K562 (cell line): ENCODE results near the gene EIF2S2. TPM values are rescaled to one million over a fixed set of nuclear protein-coding genes. Genes with fewer than 3 reads are reported as not detected.

Experiments used
- ADNP ChIP-seq: fragments of 200-800 bp; sonication (Bioruptor generic); IDR thresholded peaks from 2 replicates; pipeline ENCODE4 v1.6.1; 2016; ENCODE audit warnings: missing genetic modification characterization, missing compliant biosample characterization
- CHD1 ChIP-seq: fragments of 200-600 bp; sonication (generic); IDR thresholded peaks from one replicate; pipeline ENCODE4 v1.6.1; 2012; ENCODE audit warnings: mild to moderate bottlenecking, moderate library complexity, low read length, inconsistent platforms
- CREB1 ChIP-seq, 2 experiments: sonication (generic) in 1 of 2; formaldehyde crosslinking in 1 of 2; IDR thresholded peaks; 2 replicates each; pipeline versions ENCODE4 v1.6.1 to v1.8.0; 2012 to 2022; ENCODE audit warnings: inconsistent platforms in 1 of 2, mild to moderate bottlenecking in 1 of 2, missing genetic modification reagents in 1 of 2, moderate library complexity in 1 of 2
- ESRRA ChIP-seq: fragments of 450-650 bp; IDR thresholded peaks from 2 replicates; pipeline ENCODE4 v1.6.1; 2014; ENCODE audit warnings: low read depth, mild to moderate bottlenecking, moderate library complexity, borderline replicate concordance
- HDGF ChIP-seq: fragments of 450-650 bp; IDR thresholded peaks from 2 replicates; pipeline ENCODE4 v1.6.1; 2016
- HOXB6 ChIP-seq: fragments of 250-450 bp; sonication (Bioruptor Pico); IDR thresholded peaks from 2 replicates; pipeline ENCODE4 v1.5.1; 2022; ENCODE audit warnings: mild to moderate bottlenecking, borderline replicate concordance
- KDM4B ChIP-seq, 2 experiments: fragments of 450-650 bp in 1 of 2; sonication (generic) in 1 of 2; IDR thresholded peaks; 2 replicates each; pipeline ENCODE4 v1.6.1; 2016 to 2017; ENCODE audit warnings: borderline replicate concordance in 2 of 2, antibody characterized with exemption in 1 of 2, low read depth in 1 of 2, mild to moderate bottlenecking in 1 of 2
- KHSRP ChIP-seq: fragments of 450-650 bp; IDR thresholded peaks from 2 replicates; pipeline ENCODE4 v1.6.1; 2017
- NFIC ChIP-seq: fragments of 450-650 bp; IDR thresholded peaks from 2 replicates; pipeline ENCODE4 v1.6.1; 2017; ENCODE audit warnings: mild to moderate bottlenecking, inconsistent platforms
- OTX1 ChIP-seq: fragments of 450-650 bp; formaldehyde crosslinking; IDR thresholded peaks from 2 replicates; pipeline ENCODE4 v1.4.0; 2022; ENCODE audit warnings: mild to moderate bottlenecking
- RBM22 ChIP-seq: fragments of 200-400 bp; formaldehyde crosslinking; IDR thresholded peaks from 2 replicates; pipeline ENCODE4 v1.6.1; 2018; ENCODE audit warnings: low read length, low read depth; ENCODE audit not compliant: poor library complexity, severe bottlenecking
- RBM39 ChIP-seq: fragments of 200-400 bp; formaldehyde crosslinking; optimal IDR thresholded peaks from 2 replicates; pipeline ENCODE3; 2018; ENCODE audit warnings: low read depth, low read length
- SETDB1 ChIP-seq: IDR thresholded peaks from one replicate; pipeline ENCODE4 v1.6.1; 2012; ENCODE audit warnings: low read length, control low read depth, inconsistent platforms
- SIN3A ChIP-seq, 2 experiments: fragments of 150-350 bp in 1 of 2; IDR thresholded peaks; 2 replicates each; pipeline ENCODE4 v1.6.1; 2011 to 2016; ENCODE audit warnings: borderline replicate concordance in 2 of 2, low read depth in 2 of 2, low read length in 2 of 2, mild to moderate bottlenecking in 2 of 2, moderate library complexity in 2 of 2; ENCODE audit not compliant: control insufficient read depth in 1 of 2
- SMAD4 ChIP-seq: fragments of 250-450 bp; sonication (Bioruptor Pico); conservative IDR thresholded peaks from 2 replicates; pipeline ENCODE4 v1.8.0; 2021; ENCODE audit warnings: inconsistent platforms, mild to moderate bottlenecking, moderate library complexity
- SMARCB1 ChIP-seq: IDR thresholded peaks from 2 replicates; pipeline ENCODE4 v1.6.1; 2011; ENCODE audit warnings: improper control_type of control experiment, low read depth; ENCODE audit not compliant: insufficient read length
- STAT5B ChIP-seq: fragments of 250-450 bp; sonication (Bioruptor Pico); IDR thresholded peaks from 2 replicates; pipeline ENCODE4 v1.8.0; 2021; ENCODE audit warnings: mild to moderate bottlenecking, inconsistent platforms
- TSC22D4 ChIP-seq: fragments of 450-650 bp; IDR thresholded peaks from 2 replicates; pipeline ENCODE4 v1.6.1; 2016; ENCODE audit warnings: missing genetic modification characterization, missing biosample characterization, control low read depth
- ZBED1 ChIP-seq: IDR thresholded peaks from 2 replicates; pipeline ENCODE4 v1.6.1; 2014
- ZNF589 ChIP-seq: fragments of 200-800 bp; sonication (Bioruptor generic); IDR thresholded peaks from 2 replicates; pipeline ENCODE4 v1.6.1; 2016; ENCODE audit warnings: low read depth, missing genetic modification characterization, missing compliant biosample characterization
- ZNF766 ChIP-seq: fragments of 200-800 bp; sonication (Bioruptor generic); conservative IDR thresholded peaks from 2 replicates; pipeline ENCODE4 v1.6.1; 2016; ENCODE audit warnings: missing genetic modification characterization, missing compliant biosample characterization
- ZNF77 ChIP-seq: fragments of 250-450 bp; sonication (Bioruptor Pico); IDR thresholded peaks from 2 replicates; pipeline ENCODE4 v1.5.0; 2020
- ZSCAN29 ChIP-seq: fragments of 450-650 bp; IDR thresholded peaks from 2 replicates; pipeline ENCODE4 v1.6.1; 2017
- ZZZ3 ChIP-seq: fragments of 450-650 bp; IDR thresholded peaks from 2 replicates; pipeline ENCODE4 v1.6.1; 2016; ENCODE audit warnings: antibody characterized with exemption, mild to moderate bottlenecking, moderate library complexity
- polyA plus RNA-seq, 8 experiments: library from polyadenylated mRNA; depleted of rRNA in 4 of 8; stranded (reverse) in 5 of 8; unstranded in 3 of 8; fragments of >200 nt; fragmentation: Nextera tagmentation in 2 of 8; fragmentation: Illumina TruSeq in 1 of 8; extraction: Ambion mirVana in 2 of 8; extraction: Trizol in 1 of 8; gene quantifications; 2 replicates each; pipeline versions ENCODE4 v1.2.1 to v1.2.3, GENCODE V29; 2011 to 2014; ENCODE audit warnings: inconsistent platforms in 1 of 8, missing spikeins in 1 of 8
- total RNA-seq, 7 experiments: library from RNA; depleted of rRNA in 6 of 7; stranded (reverse); fragments of >200 nt in 6 of 7; fragmentation: Illumina TruSeq in 2 of 7; extraction: Trizol in 2 of 7; gene quantifications; 2 replicates each; pipeline versions ENCODE4 v1.2.1 to v1.2.3, GENCODE V29; 2011 to 2021; ENCODE audit warnings: low replicate concordance in 1 of 7
- TF ChIP-seq, protein P1 (sequence below), 2 experiments: fragments of 450-650 bp; IDR thresholded peaks; 2 replicates each; pipeline ENCODE4 v1.6.1; 2018; ENCODE audit warnings: mild to moderate bottlenecking in 2 of 2, low read depth in 1 of 2; ENCODE audit not compliant: partially characterized antibody in 2 of 2
- TF ChIP-seq, protein P2 (sequence below): sonication (generic); formaldehyde crosslinking; IDR thresholded peaks from 2 replicates; pipeline ENCODE4 v1.5.0; 2020; ENCODE audit warnings: missing genetic modification reagents
- TF ChIP-seq, protein P3 (sequence below): fragments of 450-650 bp; IDR thresholded peaks from 2 replicates; pipeline ENCODE4 v1.6.1; 2016

The EIF2S2 gene
- total and polyA plus RNA-seq, 9 of the 15 experiments (the other 6 are each of a cell fraction or from before 2014, with no cell fraction given) = 79.7 to 220 (median 154) TPM

DNA sequence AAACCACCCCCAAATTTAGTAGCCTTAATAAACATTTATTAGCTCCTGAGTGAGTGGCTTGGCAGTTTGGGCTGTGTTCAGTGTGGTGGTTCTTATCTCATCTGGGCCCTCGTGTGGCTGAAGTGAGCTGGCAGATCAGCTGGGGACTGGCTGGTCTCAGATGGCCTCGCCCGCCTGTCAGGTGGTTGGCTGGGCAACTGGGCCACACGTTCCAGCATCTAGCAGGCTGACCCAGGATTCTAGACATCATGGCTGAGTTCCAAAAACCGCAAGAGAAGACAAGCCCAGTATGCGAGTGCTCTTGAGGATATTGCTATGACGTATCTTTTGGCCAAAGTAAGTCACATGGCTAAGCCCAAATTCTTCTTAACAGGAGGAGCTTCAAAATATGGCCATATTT lies 28.9 kb downstream of the EIF2S2 start (continued):
- TF ChIP-seq, protein P1, sequence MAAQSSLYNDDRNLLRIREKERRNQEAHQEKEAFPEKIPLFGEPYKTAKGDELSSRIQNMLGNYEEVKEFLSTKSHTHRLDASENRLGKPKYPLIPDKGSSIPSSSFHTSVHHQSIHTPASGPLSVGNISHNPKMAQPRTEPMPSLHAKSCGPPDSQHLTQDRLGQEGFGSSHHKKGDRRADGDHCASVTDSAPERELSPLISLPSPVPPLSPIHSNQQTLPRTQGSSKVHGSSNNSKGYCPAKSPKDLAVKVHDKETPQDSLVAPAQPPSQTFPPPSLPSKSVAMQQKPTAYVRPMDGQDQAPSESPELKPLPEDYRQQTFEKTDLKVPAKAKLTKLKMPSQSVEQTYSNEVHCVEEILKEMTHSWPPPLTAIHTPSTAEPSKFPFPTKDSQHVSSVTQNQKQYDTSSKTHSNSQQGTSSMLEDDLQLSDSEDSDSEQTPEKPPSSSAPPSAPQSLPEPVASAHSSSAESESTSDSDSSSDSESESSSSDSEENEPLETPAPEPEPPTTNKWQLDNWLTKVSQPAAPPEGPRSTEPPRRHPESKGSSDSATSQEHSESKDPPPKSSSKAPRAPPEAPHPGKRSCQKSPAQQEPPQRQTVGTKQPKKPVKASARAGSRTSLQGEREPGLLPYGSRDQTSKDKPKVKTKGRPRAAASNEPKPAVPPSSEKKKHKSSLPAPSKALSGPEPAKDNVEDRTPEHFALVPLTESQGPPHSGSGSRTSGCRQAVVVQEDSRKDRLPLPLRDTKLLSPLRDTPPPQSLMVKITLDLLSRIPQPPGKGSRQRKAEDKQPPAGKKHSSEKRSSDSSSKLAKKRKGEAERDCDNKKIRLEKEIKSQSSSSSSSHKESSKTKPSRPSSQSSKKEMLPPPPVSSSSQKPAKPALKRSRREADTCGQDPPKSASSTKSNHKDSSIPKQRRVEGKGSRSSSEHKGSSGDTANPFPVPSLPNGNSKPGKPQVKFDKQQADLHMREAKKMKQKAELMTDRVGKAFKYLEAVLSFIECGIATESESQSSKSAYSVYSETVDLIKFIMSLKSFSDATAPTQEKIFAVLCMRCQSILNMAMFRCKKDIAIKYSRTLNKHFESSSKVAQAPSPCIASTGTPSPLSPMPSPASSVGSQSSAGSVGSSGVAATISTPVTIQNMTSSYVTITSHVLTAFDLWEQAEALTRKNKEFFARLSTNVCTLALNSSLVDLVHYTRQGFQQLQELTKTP (IDR thresholded peaks at IDR 0.05; ENCODE audit: low read depth in 1 of 2, partially characterized antibody in 2 of 2) = no peak
- TF ChIP-seq HOXB6 (CRISPR knock-in tag) (no peak), RBM22 (no peak), KHSRP (no peak), ZBED1 (no peak), SIN3A (IDR thresholded peaks at IDR 0.05; ENCODE audit: borderline replicate concordance in 2 of 2, control insufficient read depth in 1 of 2, low read depth in 2 of 2, low read length in 2 of 2) (peak; percentile 77 to 82; a peak in 3 of 4 replicates), ZSCAN29 (no peak), SMAD4 (peak; percentile 58; the same call in 1 of the 2 replicates), SETDB1 (no peak), ZNF589 (CRISPR knock-in tag) (no peak), ZNF766 (CRISPR knock-in tag) (peak; percentile 57; the same call in 1 of the 2 replicates), ZNF77 (no peak), CREB1 (IDR thresholded peaks at IDR 0.05) (no peak), CREB1 (CRISPR knock-in tag; IDR thresholded peaks at IDR 0.05) (peak; percentile 32; the same call in 1 of the 2 replicates), OTX1 (CRISPR knock-in tag) (no peak), TSC22D4 (no peak), CHD1 (no peak), SMARCB1 (no peak), ADNP (tag) (no peak), KDM4B (IDR thresholded peaks at IDR 0.05; ENCODE audit: borderline replicate concordance in 2 of 2, low read depth in 1 of 2) (no peak), STAT5B (CRISPR knock-in tag) (no peak), RBM39 (no peak), ESRRA (peak; percentile 43; the same call in 1 of the 2 replicates), HDGF (no peak), NFIC (peak; percentile 80), ZZZ3 (no peak)
- TF ChIP-seq, protein P2, sequence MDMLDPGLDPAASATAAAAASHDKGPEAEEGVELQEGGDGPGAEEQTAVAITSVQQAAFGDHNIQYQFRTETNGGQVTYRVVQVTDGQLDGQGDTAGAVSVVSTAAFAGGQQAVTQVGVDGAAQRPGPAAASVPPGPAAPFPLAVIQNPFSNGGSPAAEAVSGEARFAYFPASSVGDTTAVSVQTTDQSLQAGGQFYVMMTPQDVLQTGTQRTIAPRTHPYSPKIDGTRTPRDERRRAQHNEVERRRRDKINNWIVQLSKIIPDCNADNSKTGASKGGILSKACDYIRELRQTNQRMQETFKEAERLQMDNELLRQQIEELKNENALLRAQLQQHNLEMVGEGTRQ (CRISPR knock-in tag) = peak; percentile 58
- TF ChIP-seq, protein P3, sequence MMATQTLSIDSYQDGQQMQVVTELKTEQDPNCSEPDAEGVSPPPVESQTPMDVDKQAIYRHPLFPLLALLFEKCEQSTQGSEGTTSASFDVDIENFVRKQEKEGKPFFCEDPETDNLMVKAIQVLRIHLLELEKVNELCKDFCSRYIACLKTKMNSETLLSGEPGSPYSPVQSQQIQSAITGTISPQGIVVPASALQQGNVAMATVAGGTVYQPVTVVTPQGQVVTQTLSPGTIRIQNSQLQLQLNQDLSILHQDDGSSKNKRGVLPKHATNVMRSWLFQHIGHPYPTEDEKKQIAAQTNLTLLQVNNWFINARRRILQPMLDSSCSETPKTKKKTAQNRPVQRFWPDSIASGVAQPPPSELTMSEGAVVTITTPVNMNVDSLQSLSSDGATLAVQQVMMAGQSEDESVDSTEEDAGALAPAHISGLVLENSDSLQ = peak; percentile 78
